Parathyroid adenoma (tissue), 2 donors: ENCODE results near the gene CSE1L.
"Not testable (repeated sequence)": the region's sequence is repeated elsewhere in the genome, so short reads cannot be mapped to it uniquely, and the experiment has no call there.

Source experiments
- H2AFZ ChIP-seq: fragments of 300-600 bp; sonication (generic); one replicate; pipeline ENCODE4 v1.7.0; 2017; ENCODE audit warnings: antibody characterized with exemption, mild to moderate bottlenecking
- H3K27ac ChIP-seq: fragments of 300-600 bp; sonication (generic); one replicate; pipeline ENCODE4 v1.7.0; 2017
- H3K27me3 ChIP-seq: fragments of 300-600 bp; sonication (generic); one replicate; pipeline ENCODE4 v1.7.0; 2017; ENCODE audit warnings: low read length; ENCODE audit not compliant: control insufficient read depth, insufficient read depth
- H3K36me3 ChIP-seq: fragments of 300-600 bp; sonication (generic); one replicate; pipeline ENCODE4 v1.7.0; 2017; ENCODE audit warnings: low read length; ENCODE audit not compliant: control insufficient read depth, insufficient read depth
- H3K4me1 ChIP-seq: fragments of 300-600 bp; sonication (generic); one replicate; pipeline ENCODE4 v1.7.0; 2017; ENCODE audit warnings: control low read depth
- H3K4me2 ChIP-seq: fragments of 300-600 bp; sonication (generic); one replicate; pipeline ENCODE4 v1.7.0; 2017; ENCODE audit warnings: low read length
- H3K4me3 ChIP-seq: fragments of 300-600 bp; sonication (generic); one replicate; pipeline ENCODE4 v1.7.0; 2017; ENCODE audit warnings: low read depth, low read length
- H3K79me2 ChIP-seq: fragments of 300-600 bp; sonication (generic); one replicate; pipeline ENCODE4 v1.7.0; 2017; ENCODE audit warnings: control low read depth
- H3K9ac ChIP-seq: fragments of 300-600 bp; sonication (generic); one replicate; pipeline ENCODE4 v1.7.0; 2017; ENCODE audit warnings: mild to moderate bottlenecking
- H3K9me3 ChIP-seq: fragments of 300-600 bp; sonication (generic); one replicate; pipeline ENCODE4 v1.7.0; 2017; ENCODE audit warnings: low read length; ENCODE audit not compliant: control insufficient read depth
- TF ChIP-seq, protein P1 (sequence below): fragments of 300-600 bp; sonication (generic); IDR thresholded peaks from one replicate; pipeline ENCODE4 v1.7.0; 2017; ENCODE audit warnings: antibody characterized with exemption, mild to moderate bottlenecking
- donor health status: primary hyperparathyroidism.

Gene CSE1L

DNA sequence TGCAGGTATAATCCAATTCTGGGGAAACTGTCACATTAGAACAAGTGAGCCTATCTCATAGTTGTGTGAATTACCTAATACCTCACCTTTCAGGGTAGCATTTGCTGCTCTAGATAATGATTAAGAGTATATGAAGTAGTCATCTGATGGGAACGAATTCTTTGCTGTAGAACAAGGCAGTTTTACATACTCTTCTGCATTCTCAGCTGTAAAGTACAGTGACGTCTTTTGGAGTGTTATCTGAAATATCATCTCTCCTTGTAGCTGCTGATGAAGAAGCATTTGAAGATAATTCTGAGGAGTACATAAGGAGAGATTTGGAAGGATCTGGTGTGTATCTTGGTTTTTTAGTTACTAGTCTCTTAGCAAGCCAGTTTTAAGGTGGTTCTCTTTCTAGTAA, 28.4 kb downstream of the CSE1L start:
- H3K36me3 ChIP-seq, result no peaks in the 10 kb centered on the region
- no peak overlapping the region for H3K4me2 ChIP-seq
- no peak overlapping the region for H3K27ac ChIP-seq
- no peaks in the 10 kb centered on the region for H3K4me1 ChIP-seq
- no peak overlapping the region for H3K9ac ChIP-seq
- H2AFZ ChIP-seq, result no peak overlapping the region
- TF ChIP-seq, protein P1, sequence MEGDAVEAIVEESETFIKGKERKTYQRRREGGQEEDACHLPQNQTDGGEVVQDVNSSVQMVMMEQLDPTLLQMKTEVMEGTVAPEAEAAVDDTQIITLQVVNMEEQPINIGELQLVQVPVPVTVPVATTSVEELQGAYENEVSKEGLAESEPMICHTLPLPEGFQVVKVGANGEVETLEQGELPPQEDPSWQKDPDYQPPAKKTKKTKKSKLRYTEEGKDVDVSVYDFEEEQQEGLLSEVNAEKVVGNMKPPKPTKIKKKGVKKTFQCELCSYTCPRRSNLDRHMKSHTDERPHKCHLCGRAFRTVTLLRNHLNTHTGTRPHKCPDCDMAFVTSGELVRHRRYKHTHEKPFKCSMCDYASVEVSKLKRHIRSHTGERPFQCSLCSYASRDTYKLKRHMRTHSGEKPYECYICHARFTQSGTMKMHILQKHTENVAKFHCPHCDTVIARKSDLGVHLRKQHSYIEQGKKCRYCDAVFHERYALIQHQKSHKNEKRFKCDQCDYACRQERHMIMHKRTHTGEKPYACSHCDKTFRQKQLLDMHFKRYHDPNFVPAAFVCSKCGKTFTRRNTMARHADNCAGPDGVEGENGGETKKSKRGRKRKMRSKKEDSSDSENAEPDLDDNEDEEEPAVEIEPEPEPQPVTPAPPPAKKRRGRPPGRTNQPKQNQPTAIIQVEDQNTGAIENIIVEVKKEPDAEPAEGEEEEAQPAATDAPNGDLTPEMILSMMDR, result no peak
- no peak overlapping the region for H3K4me3 ChIP-seq
- no peaks in the 10 kb centered on the region for H3K9me3 ChIP-seq
- no peaks in the 10 kb centered on the region for H3K27me3 ChIP-seq
- H3K79me2 ChIP-seq, result no peaks in the 10 kb centered on the region

- no peaks in the 10 kb centered on the region for H3K36me3 ChIP-seq
- H3K4me3 ChIP-seq, result no peak overlapping the region
These were observed 32.2 kb downstream of the CSE1L start for GRCh38 chr20:49078310-49078709.

DNA sequence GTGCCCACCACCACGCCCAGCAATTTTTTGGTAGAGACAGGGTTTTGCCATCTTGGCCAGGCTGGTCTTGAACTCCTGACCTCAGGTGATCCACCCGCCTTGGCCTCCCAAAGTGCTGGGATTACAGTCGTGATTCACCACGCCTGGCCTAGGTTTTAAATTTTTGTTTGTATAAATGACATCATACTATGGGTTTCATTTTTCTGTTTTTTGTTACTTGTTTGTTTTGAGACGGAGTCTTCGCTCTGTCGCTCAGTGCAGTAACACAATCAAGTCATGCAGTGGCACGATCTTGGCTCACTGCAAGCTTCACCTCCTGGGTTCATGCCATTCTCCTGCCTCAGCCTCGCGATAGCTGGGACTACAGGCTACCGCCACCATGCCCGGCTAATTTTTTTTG, 36.2 kb downstream of the CSE1L start:
- H3K4me3 ChIP-seq, H3K4me1 ChIP-seq, H3K36me3 ChIP-seq, H3K27me3 ChIP-seq, H3K4me2 ChIP-seq, H3K27ac ChIP-seq, H3K79me2 ChIP-seq, H3K9ac ChIP-seq, H3K9me3 ChIP-seq, H2AFZ ChIP-seq: not testable (repeated sequence)

More at GRCh38 chr20:49078310-49078709, 32.2 kb downstream of the CSE1L start:
- Histone ChIP-seq H3K9me3 (no peaks in the 10 kb centered on the region), H3K27ac (no peak overlapping the region), H3K9ac (no peak overlapping the region), H3K4me2 (no peak overlapping the region), H3K79me2 (no peaks in the 10 kb centered on the region), H3K27me3 (no peaks in the 10 kb centered on the region), H3K4me1 (no peaks in the 10 kb centered on the region), H2AFZ (no peak overlapping the region)
- TF ChIP-seq, protein P1, result no peak

- no peaks in the 10 kb centered on the region for H3K79me2 ChIP-seq
- no peaks in the 10 kb centered on the region for H3K9me3 ChIP-seq
- H2AFZ ChIP-seq, result no peak overlapping the region
- H3K9ac ChIP-seq, result no peak overlapping the region
- H3K27me3 ChIP-seq, result no peaks in the 10 kb centered on the region
- no peaks in the 10 kb centered on the region for H3K36me3 ChIP-seq
- H3K4me2 ChIP-seq, result no peak overlapping the region
- H3K27ac ChIP-seq, result no peak overlapping the region
- TF ChIP-seq, protein P1, result no peak
- no peak overlapping the region for H3K4me3 ChIP-seq
- H3K4me1 ChIP-seq, result no peaks in the 10 kb centered on the region
These were observed 45.0 kb downstream of the CSE1L start for GRCh38 chr20:49091104-49091503.

GRCh38 chr20:49091762-49092161, 45.6 kb downstream of the CSE1L start:
- Histone ChIP-seq H3K4me2 (no peak overlapping the region), H3K27me3 (no peaks in the 10 kb centered on the region), H3K9ac (no peak overlapping the region), H3K79me2 (no peaks in the 10 kb centered on the region), H3K36me3 (no peaks in the 10 kb centered on the region), H3K9me3 (no peaks in the 10 kb centered on the region), H2AFZ (no peak overlapping the region), H3K27ac (no peak overlapping the region), H3K4me3 (no peak overlapping the region), H3K4me1 (no peaks in the 10 kb centered on the region)
- TF ChIP-seq, protein P1, result no peak
